ENCODE data around the gene SLC35F4. TPM values are rescaled to one million over a fixed set of nuclear protein-coding genes. Genes with fewer than 3 reads are reported as not detected.

Gene SLC35F4
- polyA plus RNA-seq, 1 donor from 2014 or later, result 21.0 TPM

GRCh38 chr14:57549765-57550420, 316.0 kb downstream of the SLC35F4 start:
- TF ChIP-seq SMC3 (conservative IDR thresholded peaks at IDR 0.05; ENCODE audit: poor library complexity), result no peak
- no peak for TF ChIP-seq RAD21 (conservative IDR thresholded peaks at IDR 0.05)
- TF ChIP-seq REST (IDR thresholded peaks at IDR 0.05; ENCODE audit: borderline replicate concordance), result no peak
- no peak for TF ChIP-seq EZH2 (IDR thresholded peaks at IDR 0.05; ENCODE audit: borderline replicate concordance, insufficient read depth, low read length, poor library complexity, severe bottlenecking)
- no peak for TF ChIP-seq EP300 (conservative IDR thresholded peaks at IDR 0.05; ENCODE audit: poor library complexity, severe bottlenecking)
- no peak for TF ChIP-seq MXI1 (conservative IDR thresholded peaks at IDR 0.05; ENCODE audit: poor library complexity, severe bottlenecking)
- no peak for TF ChIP-seq CTCF (IDR thresholded peaks at IDR 0.05; ENCODE audit: poor library complexity, severe bottlenecking)
- TF ChIP-seq POLR2AphosphoS5 (IDR thresholded peaks at IDR 0.05), result no peak
- no peak for TF ChIP-seq TAF1 (IDR thresholded peaks at IDR 0.05; ENCODE audit: low read depth)

GRCh38 chr14:57549016-57549564, 316.8 kb downstream of the SLC35F4 start:
- Histone ChIP-seq H3F3A (ENCODE audit: insufficient read depth, low read length, poor library complexity, severe bottlenecking) (no peaks in the 10 kb centered on the region), H4K20me1 (ENCODE audit: insufficient read depth) (no peaks in the 10 kb centered on the region), H3K4me3 (ENCODE audit: low read length) (no peak overlapping the region), H3K4me2 (ENCODE audit: low read length) (no peak overlapping the region), H3K9me2 (ENCODE audit: insufficient read depth, low read length) (no peaks in the 10 kb centered on the region), H3K36me3 (ENCODE audit: insufficient read depth, low read length) (no peaks in the 10 kb centered on the region), H3K27ac (ENCODE audit: low read length) (no peak overlapping the region), H3K27me3 (ENCODE audit: insufficient read depth, low read depth, low read length) (no peaks in the 10 kb centered on the region), H2AFZ (ENCODE audit: low read depth, low read length) (no peak overlapping the region), H3K9ac (ENCODE audit: low read length) (no peak overlapping the region), H3K9me3 (ENCODE audit: low read length) (no peaks in the 10 kb centered on the region), H3K79me2 (replicated peaks; ENCODE audit: insufficient read depth, low read length) (no peaks in the 10 kb centered on the region)
- TF ChIP-seq RAD21 (conservative IDR thresholded peaks at IDR 0.05) (no peak), SMC3 (conservative IDR thresholded peaks at IDR 0.05; ENCODE audit: poor library complexity) (no peak), POLR2AphosphoS5 (IDR thresholded peaks at IDR 0.05) (no peak), EZH2 (IDR thresholded peaks at IDR 0.05; ENCODE audit: borderline replicate concordance, insufficient read depth, low read length, poor library complexity, severe bottlenecking) (no peak), CTCF (IDR thresholded peaks at IDR 0.05; ENCODE audit: poor library complexity, severe bottlenecking) (no peak), EP300 (conservative IDR thresholded peaks at IDR 0.05; ENCODE audit: poor library complexity, severe bottlenecking) (no peak), REST (IDR thresholded peaks at IDR 0.05; ENCODE audit: borderline replicate concordance) (no peak), TAF1 (IDR thresholded peaks at IDR 0.05; ENCODE audit: low read depth) (no peak), MXI1 (conservative IDR thresholded peaks at IDR 0.05; ENCODE audit: poor library complexity, severe bottlenecking) (no peak)

More at GRCh38 chr14:57549765-57550420, 316.0 kb downstream of the SLC35F4 start:
- Histone ChIP-seq H3K4me3 (ENCODE audit: low read length) (no peak overlapping the region), H3K79me2 (replicated peaks; ENCODE audit: insufficient read depth, low read length) (no peaks in the 10 kb centered on the region), H3K27me3 (ENCODE audit: insufficient read depth, low read depth, low read length) (no peaks in the 10 kb centered on the region), H3K9me2 (ENCODE audit: insufficient read depth, low read length) (no peaks in the 10 kb centered on the region), H3K4me2 (ENCODE audit: low read length) (no peak overlapping the region), H3K36me3 (ENCODE audit: insufficient read depth, low read length) (no peaks in the 10 kb centered on the region), H3K9ac (ENCODE audit: low read length) (no peak overlapping the region), H3F3A (ENCODE audit: insufficient read depth, low read length, poor library complexity, severe bottlenecking) (no peaks in the 10 kb centered on the region), H4K20me1 (ENCODE audit: insufficient read depth) (no peaks in the 10 kb centered on the region), H3K9me3 (ENCODE audit: low read length) (no peaks in the 10 kb centered on the region), H2AFZ (ENCODE audit: low read depth, low read length) (no peak overlapping the region), H3K27ac (ENCODE audit: low read length) (no peak overlapping the region)

Measured in neural cell (in vitro differentiated cells).